ENCODE results near the gene FLNB.

GRCh38 chr3:58051196-58051595 lies 43.0 kb downstream of the FLNB start:
- TF ChIP-seq CTCF (IDR thresholded peaks at IDR 0.05) (no peak), EZH2 (IDR thresholded peaks at IDR 0.05) (no peak), EZH2phosphoT487 (IDR thresholded peaks at IDR 0.05) (no peak)
